ENCODE results near the gene ADGRG3. TPM values are rescaled to one million over a fixed set of nuclear protein-coding genes. Genes with fewer than 3 reads are reported as not detected.

ADGRG3 gene
- total RNA-seq, 1 donor from 2014 or later, result not detected

DNA sequence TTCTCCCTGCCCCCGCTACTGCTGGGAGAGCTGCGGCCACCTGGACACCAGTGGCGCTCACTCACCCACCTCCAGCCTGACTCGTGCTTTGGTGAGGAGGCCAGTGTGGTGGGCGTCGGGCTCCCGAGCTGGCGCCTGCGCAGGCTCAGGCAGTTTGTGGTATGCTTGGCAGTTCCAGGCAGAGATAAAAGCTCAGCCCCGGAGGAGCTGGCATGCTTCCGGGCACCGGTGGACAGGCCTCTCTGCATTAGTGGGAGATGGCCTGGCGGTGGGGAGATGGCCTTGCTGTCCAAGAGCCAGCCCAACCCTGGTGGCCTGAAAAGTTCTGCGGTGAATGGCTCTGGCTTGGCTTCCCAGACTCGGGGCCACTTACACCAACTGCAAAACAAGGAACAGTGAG, 35.5 kb upstream of the ADGRG3 start:
- DNase-seq (ENCODE audit: extremely low spot score, unreplicated experiment), result no peak
- Mint-ChIP-seq H3K4me1 (ENCODE audit: unreplicated experiment) (peaks cover 39% of the 10 kb centered on the region), H3K27ac (ENCODE audit: unreplicated experiment) (no peak overlapping the region), H3K36me3 (ENCODE audit: unreplicated experiment) (no peaks in the 10 kb centered on the region), H3K9me3 (ENCODE audit: unreplicated experiment) (no peaks in the 10 kb centered on the region), H3K27me3 (ENCODE audit: unreplicated experiment) (no peaks in the 10 kb centered on the region), H3K4me3 (ENCODE audit: unreplicated experiment) (no peak overlapping the region)
- TF ChIP-seq CTCF (IDR thresholded peaks at IDR 0.05), result no peak

DNA sequence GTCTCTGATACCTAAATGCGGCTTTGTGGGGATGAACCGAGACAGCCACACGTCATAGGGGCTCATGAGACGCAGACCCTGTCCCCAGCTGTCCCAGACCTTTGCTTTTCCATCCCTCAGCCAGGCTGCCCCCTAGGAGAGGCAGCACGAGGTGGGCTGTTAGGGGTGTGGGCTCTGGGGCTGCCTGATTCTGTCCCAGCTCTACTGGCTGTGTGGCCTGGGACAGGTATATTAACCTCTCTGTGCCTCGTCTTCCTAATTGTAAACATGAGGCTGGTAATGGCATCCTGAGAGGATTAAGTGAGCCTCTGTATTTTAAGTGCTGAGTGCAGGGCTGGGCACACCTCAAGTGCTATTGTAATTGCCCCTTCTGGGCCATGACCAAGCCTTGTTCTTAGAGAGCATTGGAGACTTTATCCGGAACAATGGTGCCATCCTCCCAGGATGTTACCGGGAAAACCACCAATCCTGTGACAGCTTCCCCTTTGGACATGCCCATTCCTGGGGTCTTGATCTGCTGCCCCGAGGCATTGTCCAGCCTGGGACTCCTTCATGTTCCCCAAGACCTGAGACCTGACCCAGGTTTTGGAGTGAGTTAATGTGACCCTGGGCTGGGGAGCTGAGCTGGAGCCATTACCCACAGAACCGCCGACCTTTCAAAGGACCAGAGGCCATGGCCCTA, 34.6 kb upstream of the ADGRG3 start:
- Mint-ChIP-seq H3K4me1 (ENCODE audit: unreplicated experiment) (peaks cover 30% of the 10 kb centered on the region), H3K27me3 (ENCODE audit: unreplicated experiment) (no peaks in the 10 kb centered on the region), H3K27ac (ENCODE audit: unreplicated experiment) (no peak overlapping the region), H3K4me3 (ENCODE audit: unreplicated experiment) (no peak overlapping the region), H3K36me3 (ENCODE audit: unreplicated experiment) (no peaks in the 10 kb centered on the region), H3K9me3 (ENCODE audit: unreplicated experiment) (no peaks in the 10 kb centered on the region)
- no peak for TF ChIP-seq CTCF (IDR thresholded peaks at IDR 0.05)
- no peak for DNase-seq (ENCODE audit: extremely low spot score, unreplicated experiment)

GRCh38 chr16:57634171-57634570, 33.9 kb upstream of the ADGRG3 start:
- Mint-ChIP-seq H3K27me3 (ENCODE audit: unreplicated experiment) (no peaks in the 10 kb centered on the region), H3K4me1 (ENCODE audit: unreplicated experiment) (peaks cover 24% of the 10 kb centered on the region), H3K9me3 (ENCODE audit: unreplicated experiment) (no peaks in the 10 kb centered on the region), H3K36me3 (ENCODE audit: unreplicated experiment) (no peaks in the 10 kb centered on the region), H3K4me3 (ENCODE audit: unreplicated experiment) (no peak overlapping the region), H3K27ac (ENCODE audit: unreplicated experiment) (no peak overlapping the region)
- DNase-seq (ENCODE audit: extremely low spot score, unreplicated experiment), result no peak
- TF ChIP-seq CTCF (IDR thresholded peaks at IDR 0.05), result no peak

- Mint-ChIP-seq H3K36me3 (ENCODE audit: unreplicated experiment) (no peaks in the 10 kb centered on the region), H3K4me1 (ENCODE audit: unreplicated experiment) (peaks cover 20% of the 10 kb centered on the region), H3K9me3 (ENCODE audit: unreplicated experiment) (no peaks in the 10 kb centered on the region), H3K27ac (ENCODE audit: unreplicated experiment) (no peak overlapping the region), H3K4me3 (ENCODE audit: unreplicated experiment) (no peak overlapping the region), H3K27me3 (ENCODE audit: unreplicated experiment) (no peaks in the 10 kb centered on the region)
- no peak for DNase-seq (ENCODE audit: extremely low spot score, unreplicated experiment)
- no peak for TF ChIP-seq CTCF (IDR thresholded peaks at IDR 0.05)
Measured at GRCh38 chr16:57635266-57636097, 32.6 kb upstream of the ADGRG3 start.

DNA sequence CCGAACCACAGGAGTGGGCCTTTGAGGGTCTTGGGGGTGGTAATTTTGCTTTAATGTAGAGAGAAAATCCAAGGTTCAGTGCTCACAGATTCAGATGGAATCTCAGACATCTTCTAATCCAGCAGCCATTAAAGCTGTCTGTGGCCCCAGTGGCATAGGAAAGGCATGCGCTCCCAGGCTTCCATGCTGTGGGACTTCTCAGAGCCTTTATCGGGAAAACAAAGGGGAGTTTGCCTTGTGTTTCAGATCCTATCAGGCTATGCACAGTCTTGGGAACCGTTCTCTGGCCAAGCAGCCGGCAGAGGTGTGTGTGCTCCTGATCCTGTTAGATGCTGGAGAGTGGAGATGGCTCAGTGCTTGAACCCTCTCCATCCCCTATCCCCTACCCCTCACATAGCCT, 31.9 kb upstream of the ADGRG3 start:
- TF ChIP-seq CTCF (IDR thresholded peaks at IDR 0.05), result no peak
- Mint-ChIP-seq H3K27ac (ENCODE audit: unreplicated experiment) (no peak overlapping the region), H3K4me1 (ENCODE audit: unreplicated experiment) (peaks cover 14% of the 10 kb centered on the region), H3K4me3 (ENCODE audit: unreplicated experiment) (no peak overlapping the region), H3K27me3 (ENCODE audit: unreplicated experiment) (no peaks in the 10 kb centered on the region), H3K36me3 (ENCODE audit: unreplicated experiment) (no peaks in the 10 kb centered on the region), H3K9me3 (ENCODE audit: unreplicated experiment) (no peaks in the 10 kb centered on the region)
- no peak for DNase-seq (ENCODE audit: extremely low spot score, unreplicated experiment)

Measured in osteocyte (in vitro differentiated cells).